MM.1S (cell line): ENCODE results near the gene POP5.

ENCODE experiments used
- CTCF ChIP-seq: fragments of 300-600 bp; sonication (generic); IDR thresholded peaks from 2 replicates; pipeline ENCODE4 v1.5.1; 2016; ENCODE audit warnings: antibody characterized with exemption, low read length, mixed read lengths
- EZH2 ChIP-seq: fragments of 300-600 bp; sonication (generic); optimal IDR thresholded peaks from 2 replicates; pipeline ENCODE3; 2017; ENCODE audit warnings: low read depth, mild to moderate bottlenecking, antibody characterized with exemption, low read length, mixed read lengths
- EZH2phosphoT487 ChIP-seq: fragments of 300-600 bp; sonication (generic); IDR thresholded peaks from 2 replicates; pipeline ENCODE4 v1.6.1; 2018; ENCODE audit warnings: antibody characterized with exemption, low read length

- TF ChIP-seq CTCF (no peak), EZH2phosphoT487 (no peak), EZH2 (no peak)
These were observed 46.2 kb downstream of the POP5 start for GRCh38 chr12:120534703-120535655.
